Measurements from ENCODE around the gene ANAPC13.

- TF ChIP-seq, protein P1, sequence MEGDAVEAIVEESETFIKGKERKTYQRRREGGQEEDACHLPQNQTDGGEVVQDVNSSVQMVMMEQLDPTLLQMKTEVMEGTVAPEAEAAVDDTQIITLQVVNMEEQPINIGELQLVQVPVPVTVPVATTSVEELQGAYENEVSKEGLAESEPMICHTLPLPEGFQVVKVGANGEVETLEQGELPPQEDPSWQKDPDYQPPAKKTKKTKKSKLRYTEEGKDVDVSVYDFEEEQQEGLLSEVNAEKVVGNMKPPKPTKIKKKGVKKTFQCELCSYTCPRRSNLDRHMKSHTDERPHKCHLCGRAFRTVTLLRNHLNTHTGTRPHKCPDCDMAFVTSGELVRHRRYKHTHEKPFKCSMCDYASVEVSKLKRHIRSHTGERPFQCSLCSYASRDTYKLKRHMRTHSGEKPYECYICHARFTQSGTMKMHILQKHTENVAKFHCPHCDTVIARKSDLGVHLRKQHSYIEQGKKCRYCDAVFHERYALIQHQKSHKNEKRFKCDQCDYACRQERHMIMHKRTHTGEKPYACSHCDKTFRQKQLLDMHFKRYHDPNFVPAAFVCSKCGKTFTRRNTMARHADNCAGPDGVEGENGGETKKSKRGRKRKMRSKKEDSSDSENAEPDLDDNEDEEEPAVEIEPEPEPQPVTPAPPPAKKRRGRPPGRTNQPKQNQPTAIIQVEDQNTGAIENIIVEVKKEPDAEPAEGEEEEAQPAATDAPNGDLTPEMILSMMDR (IDR thresholded peaks at IDR 0.05): no peak
- no peak for TF ChIP-seq SIN3A (IDR thresholded peaks at IDR 0.05; ENCODE audit: borderline replicate concordance, insufficient read depth, low read depth, low read length)
- no peak for TF ChIP-seq POLR2AphosphoS5 (IDR thresholded peaks at IDR 0.05; ENCODE audit: low read depth, low read length)
- no peak for TF ChIP-seq REST (IDR thresholded peaks at IDR 0.05; ENCODE audit: insufficient read depth in 1 of 2, low read depth in 2 of 2, low read length in 1 of 2)
Measured at GRCh38 chr3:134430174-134430573, 55.6 kb downstream of the ANAPC13 start.
